T-helper 1 cell treated with Interleukin-12 subunit alpha and Interleukin-12 subunit beta and Interleukin-4 antibody, amounts not matched to agents 30 μg/mL and 1 μg/mL, for 36 hours (primary cell): ENCODE measurements around the gene ALDH6A1.

ENCODE experiments used
- H3K27ac Mint-ChIP-seq: one replicate; pipeline ENCODE4 v1.8.0; 2021; ENCODE audit warnings: mild to moderate bottlenecking, mixed read lengths
- H3K27me3 Mint-ChIP-seq: one replicate; pipeline ENCODE4 v1.8.0; 2021; ENCODE audit warnings: low read depth, mixed read lengths
- H3K36me3 Mint-ChIP-seq: one replicate; pipeline ENCODE4 v1.8.0; 2021; ENCODE audit warnings: low read depth, mixed read lengths
- H3K4me1 Mint-ChIP-seq: one replicate; pipeline ENCODE4 v1.8.0; 2021; ENCODE audit warnings: low read depth, mixed read lengths
- H3K4me3 Mint-ChIP-seq: one replicate; pipeline ENCODE4 v1.8.0; 2021; ENCODE audit warnings: mild to moderate bottlenecking, moderate library complexity, mixed read lengths
- H3K9me3 Mint-ChIP-seq: one replicate; pipeline ENCODE4 v1.8.0; 2021; ENCODE audit warnings: mixed read lengths

Gene ALDH6A1

DNA sequence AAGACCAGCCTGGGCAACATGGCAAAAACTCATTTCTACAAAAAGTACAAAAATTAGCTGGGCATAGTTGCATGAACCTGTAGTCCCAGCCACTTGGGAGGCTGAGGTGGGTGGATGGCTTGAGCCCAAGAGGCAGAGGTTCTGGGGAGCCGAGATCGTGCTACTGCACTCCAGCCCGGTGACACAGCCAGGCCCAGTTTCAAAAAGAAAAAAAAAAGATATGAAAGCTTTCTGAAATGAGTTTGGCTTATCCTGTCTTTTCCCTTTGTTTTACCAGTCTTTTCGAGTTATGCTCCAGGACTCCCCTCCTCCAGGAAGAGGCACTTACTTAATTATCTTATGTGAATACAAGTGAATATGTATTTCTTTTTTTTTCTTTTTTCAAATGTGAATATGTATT, 61.9 kb downstream of the ALDH6A1 start:
- Mint-ChIP-seq H3K4me3 (no peak overlapping the region), H3K9me3 (no peaks in the 10 kb centered on the region), H3K4me1 (peaks cover 7% of the 10 kb centered on the region), H3K27me3 (no peaks in the 10 kb centered on the region), H3K36me3 (no peaks in the 10 kb centered on the region), H3K27ac (no peak overlapping the region)

DNA sequence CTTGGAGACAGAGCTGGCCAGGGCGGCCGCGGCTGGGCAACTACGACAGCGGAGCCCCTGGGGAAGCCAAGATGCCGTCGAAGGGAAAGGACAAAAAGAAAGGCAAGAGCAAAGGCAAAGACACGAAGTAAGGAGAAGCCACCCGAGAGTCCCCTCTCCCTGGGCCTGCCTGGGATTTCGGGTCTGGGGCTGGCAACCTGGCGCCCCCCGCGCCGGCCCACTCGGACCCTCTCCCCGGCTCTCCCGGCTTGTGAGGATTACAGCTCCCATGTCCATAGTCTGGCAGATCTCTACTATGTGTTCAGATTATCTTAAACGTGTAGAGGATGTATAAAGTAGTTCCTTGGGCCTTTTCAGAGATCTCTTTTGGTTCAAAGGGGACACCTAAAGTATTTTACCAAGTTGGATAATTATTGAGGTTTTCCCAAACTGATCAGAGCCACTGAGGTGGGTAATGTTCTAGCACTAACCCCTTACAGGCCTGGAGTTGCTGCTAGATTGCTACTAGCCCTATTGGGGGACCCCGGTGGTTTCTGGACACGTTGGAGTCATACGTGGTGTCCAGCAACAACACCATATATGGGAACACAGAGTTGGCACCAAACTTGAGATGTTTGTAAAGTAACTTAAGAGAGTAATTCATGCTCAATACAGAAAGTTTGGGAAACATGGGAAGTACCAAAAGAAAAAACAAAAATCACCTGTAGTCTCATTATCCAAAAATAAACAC, 64.7 kb downstream of the ALDH6A1 start:
- H3K36me3 Mint-ChIP-seq, result no peaks in the 10 kb centered on the region
- H3K27me3 Mint-ChIP-seq, result no peaks in the 10 kb centered on the region
- no peaks in the 10 kb centered on the region for H3K9me3 Mint-ChIP-seq
- peak overlapping the region; percentile 92 for H3K4me3 Mint-ChIP-seq
- peak overlapping the region; percentile 89 for H3K27ac Mint-ChIP-seq
- peaks cover 12% of the 10 kb centered on the region for H3K4me1 Mint-ChIP-seq

DNA sequence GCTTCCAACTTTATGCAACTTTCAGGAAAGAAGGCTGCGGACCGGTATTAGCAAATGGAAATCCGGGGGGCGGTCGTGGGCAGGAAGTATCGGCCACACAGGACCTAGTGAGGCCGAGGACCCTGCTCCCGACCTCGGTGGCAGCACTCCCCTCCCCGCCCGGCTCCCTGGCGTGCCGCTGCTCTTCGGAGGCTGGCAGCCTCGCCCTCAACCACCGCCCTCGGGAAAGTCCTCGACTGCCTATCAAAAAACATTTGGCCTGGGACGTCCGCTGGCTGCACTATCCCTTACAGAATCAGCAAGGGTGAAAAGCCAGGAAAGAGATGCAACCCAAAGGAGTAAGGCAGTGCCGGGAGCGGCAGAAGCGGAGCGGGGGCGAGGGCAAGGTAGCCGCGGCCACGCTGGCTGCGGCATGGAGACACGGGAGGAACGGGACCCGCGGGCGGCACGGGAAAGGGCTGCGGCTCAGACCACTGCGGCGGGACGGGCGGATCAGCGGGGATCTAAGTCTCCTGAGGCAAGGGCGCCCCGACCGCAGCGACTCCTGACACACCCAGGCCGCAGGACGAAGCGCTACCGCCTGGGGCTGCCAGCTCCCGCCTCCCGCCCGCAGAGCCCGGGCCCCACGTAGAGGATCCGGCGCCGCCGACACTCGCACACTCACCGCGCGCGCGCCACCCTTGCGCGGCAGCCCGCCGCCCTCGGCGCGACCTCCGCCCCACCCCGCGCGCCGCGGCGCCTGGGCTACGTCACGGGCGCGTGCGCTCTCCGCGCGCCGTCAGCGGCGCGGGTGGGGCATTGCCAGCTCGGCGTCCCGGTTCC, 65.5 kb downstream of the ALDH6A1 start, which contains the start of the genes BBOF1 and ENTPD5:
Gene BBOF1 (plus strand): TSS at position 764 of the 822 bp plus-strand sequence. CDS start 130 bp downstream, outside the sequence.
Gene ENTPD5 (minus strand): TSS at position 703 of the 822 bp plus-strand sequence. CDS start 31,186 bp downstream, outside the sequence.
- Mint-ChIP-seq H3K36me3 (no peaks in the 10 kb centered on the region), H3K4me1 (peaks cover 12% of the 10 kb centered on the region), H3K27ac (peak within 1 kb of the TSS; percentile 95), H3K9me3 (no peaks in the 10 kb centered on the region), H3K4me3 (peak within 1 kb of the TSS; percentile 92), H3K27me3 (no peaks in the 10 kb centered on the region)

DNA sequence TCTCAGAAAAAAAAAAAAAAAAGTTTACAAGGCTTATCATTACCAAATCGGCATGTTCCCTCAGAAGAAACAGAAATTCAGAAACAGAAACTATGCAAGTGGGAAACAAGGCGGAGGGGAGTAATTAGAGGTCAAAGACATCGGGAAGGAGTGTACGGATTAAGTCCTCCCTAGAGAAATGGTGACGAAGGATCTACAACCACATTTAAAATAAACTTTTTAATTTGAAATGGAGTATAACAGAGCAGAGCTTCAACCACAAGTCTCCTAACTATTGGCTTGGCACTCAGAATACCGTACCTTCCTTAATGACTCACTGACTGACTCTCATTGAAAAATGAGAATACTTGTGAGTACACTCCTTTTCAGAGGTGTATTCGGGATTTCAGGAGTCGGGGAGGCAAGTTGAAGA, 66.1 kb downstream of the ALDH6A1 start:
- peak overlapping the region; percentile 95 for H3K27ac Mint-ChIP-seq
- peak overlapping the region; percentile 91 for H3K4me3 Mint-ChIP-seq
- peaks cover 12% of the 10 kb centered on the region for H3K4me1 Mint-ChIP-seq
- no peaks in the 10 kb centered on the region for H3K9me3 Mint-ChIP-seq
- no peaks in the 10 kb centered on the region for H3K27me3 Mint-ChIP-seq
- H3K36me3 Mint-ChIP-seq, result no peaks in the 10 kb centered on the region

DNA sequence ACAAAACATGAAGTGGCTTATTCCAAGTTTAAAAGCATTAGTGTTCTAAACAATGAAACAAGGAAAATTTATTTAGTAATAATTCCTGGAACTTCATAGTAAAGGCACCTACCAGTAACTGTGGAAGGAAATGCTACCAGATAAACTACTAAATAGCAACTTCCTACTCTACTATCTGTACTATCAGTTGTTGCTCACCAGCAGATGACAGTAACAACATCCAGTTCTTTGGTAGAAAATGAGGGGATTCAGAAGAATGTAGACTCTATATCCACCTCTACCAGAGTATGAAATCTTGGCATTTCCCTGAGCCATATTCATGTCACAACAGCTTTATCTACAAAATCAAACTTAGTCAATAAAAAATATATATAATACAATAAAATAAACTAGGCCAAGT, 68.3 kb downstream of the ALDH6A1 start:
- H3K9me3 Mint-ChIP-seq, result no peaks in the 10 kb centered on the region
- no peaks in the 10 kb centered on the region for H3K27me3 Mint-ChIP-seq
- H3K4me1 Mint-ChIP-seq, result peaks cover 12% of the 10 kb centered on the region
- H3K27ac Mint-ChIP-seq, result no peak overlapping the region
- H3K36me3 Mint-ChIP-seq, result peaks cover 3% of the 10 kb centered on the region
- H3K4me3 Mint-ChIP-seq, result no peak overlapping the region

DNA sequence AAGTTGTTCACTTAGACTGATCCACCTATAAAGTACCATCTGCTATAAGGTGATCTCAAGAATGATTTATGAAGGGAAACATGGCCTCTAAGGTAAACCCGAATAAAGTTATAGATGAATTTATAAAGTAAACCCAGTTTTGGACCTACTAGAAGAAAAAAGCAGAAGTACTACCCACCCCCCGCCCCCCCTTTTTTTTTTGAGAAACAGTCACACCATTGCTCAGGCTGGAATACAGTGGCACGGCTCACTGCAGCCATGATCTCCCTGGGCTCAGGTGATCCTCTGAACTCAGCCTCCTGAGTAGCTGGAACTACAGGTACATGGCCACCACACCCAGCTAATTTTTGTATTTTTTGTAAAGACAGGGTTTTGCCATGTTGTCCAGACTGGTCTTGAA, 69.1 kb downstream of the ALDH6A1 start:
- H3K27ac Mint-ChIP-seq, result no peak overlapping the region
- no peaks in the 10 kb centered on the region for H3K9me3 Mint-ChIP-seq
- no peak overlapping the region for H3K4me3 Mint-ChIP-seq
- H3K4me1 Mint-ChIP-seq, result peaks cover 12% of the 10 kb centered on the region
- no peaks in the 10 kb centered on the region for H3K27me3 Mint-ChIP-seq
- H3K36me3 Mint-ChIP-seq, result peaks cover 5% of the 10 kb centered on the region

DNA sequence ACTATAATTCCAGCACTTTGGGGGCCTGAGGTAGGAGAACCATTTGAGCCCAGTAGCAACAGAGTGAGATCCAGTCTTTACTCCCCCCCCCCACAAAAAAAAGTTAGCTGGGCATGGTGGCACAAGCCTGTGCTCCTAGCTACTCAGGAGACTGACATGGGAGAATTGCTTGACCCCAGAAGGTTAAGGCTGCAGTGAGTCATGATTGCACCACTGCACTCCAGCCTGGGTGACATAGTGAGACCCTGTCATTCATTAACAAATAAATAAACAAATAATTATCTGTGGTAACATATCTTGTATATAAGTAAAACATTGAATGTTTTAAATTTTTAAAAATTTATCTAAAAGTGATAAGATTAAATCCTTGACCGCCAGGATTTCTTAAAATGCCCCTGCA, 70.0 kb downstream of the ALDH6A1 start:
- peaks cover 5% of the 10 kb centered on the region for H3K36me3 Mint-ChIP-seq
- no peaks in the 10 kb centered on the region for H3K27me3 Mint-ChIP-seq
- H3K27ac Mint-ChIP-seq, result no peak overlapping the region
- no peaks in the 10 kb centered on the region for H3K9me3 Mint-ChIP-seq
- H3K4me1 Mint-ChIP-seq, result peaks cover 11% of the 10 kb centered on the region
- no peak overlapping the region for H3K4me3 Mint-ChIP-seq

DNA sequence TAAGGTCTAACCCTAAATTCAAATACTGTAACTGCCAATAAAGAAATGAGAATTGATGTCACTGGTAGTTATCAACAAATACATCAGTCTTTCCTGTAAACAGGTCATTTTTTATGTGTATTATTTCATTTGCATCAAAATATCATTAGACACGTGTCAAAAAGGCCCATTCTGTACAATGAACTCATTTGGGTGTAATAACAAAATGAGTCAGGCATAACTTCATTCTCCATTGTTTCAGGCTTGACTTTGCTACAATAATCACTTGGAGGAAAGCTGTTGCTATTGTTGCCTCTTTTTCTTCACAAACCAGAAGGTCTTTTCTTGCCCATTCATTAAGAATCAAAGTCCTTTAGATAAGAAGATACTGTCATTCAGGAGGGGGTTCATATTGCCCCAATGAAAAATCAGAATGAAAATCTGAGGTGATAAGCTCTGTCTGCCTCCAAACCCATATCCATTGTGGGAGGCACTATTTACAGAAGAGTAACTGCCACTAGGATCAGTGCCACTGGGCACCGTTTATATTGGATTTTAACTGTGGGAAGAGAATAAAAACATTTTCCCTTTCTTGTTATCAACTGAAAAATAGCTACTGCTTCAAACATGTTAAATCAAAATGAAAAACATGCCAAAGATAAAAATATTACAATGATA, 75.3 kb downstream of the ALDH6A1 start:
- no peak overlapping the region for H3K27ac Mint-ChIP-seq

More for the DNA sequence above, 75.3 kb downstream of the ALDH6A1 start:
- no peaks in the 10 kb centered on the region for H3K9me3 Mint-ChIP-seq
- no peak overlapping the region for H3K4me3 Mint-ChIP-seq
- no peaks in the 10 kb centered on the region for H3K27me3 Mint-ChIP-seq
- peaks cover 5% of the 10 kb centered on the region for H3K36me3 Mint-ChIP-seq
- H3K4me1 Mint-ChIP-seq, result no peaks in the 10 kb centered on the region
